ENCODE measurements around the gene MTUS2. TPM values are rescaled to one million over a fixed set of nuclear protein-coding genes. Genes with fewer than 3 reads are reported as not detected.
"Not testable (repeated sequence)": the region's sequence is repeated elsewhere in the genome, so short reads cannot be mapped to it uniquely, and the experiment has no call there.

Gene MTUS2
- total RNA-seq, 1 donor from 2014 or later: 8.9 TPM

GRCh38 chr13:28984825-28985224 is 164.7 kb downstream of the MTUS2 start:
- TF ChIP-seq CTCF (IDR thresholded peaks at IDR 0.05): no peak
- no peak for DNase-seq (ENCODE audit: low spot score in 2 of 2)
- intact Hi-C loops (cut with DNase I): loop anchor here (5.0 kb wide), 4 partner anchors 38 to 452 kb away; partner anchors contain the start of gene MTUS2
- Histone ChIP-seq H3K4me3 (peak overlapping the region in 1 of 2 donors; percentile 37), H3K9me3 (no peaks in the 10 kb centered on the region), H3K4me1 (peaks cover 10 to 49% of the 10 kb centered on the region in 2 donors), H3K27ac (peak overlapping the region; percentile 60 to 75), H3K36me3 (no peaks in the 10 kb centered on the region), H3K27me3 (no peaks in the 10 kb centered on the region)

GRCh38 chr13:28990378-28990777 is 170.2 kb downstream of the MTUS2 start:
- intact Hi-C loops (cut with DNase I); H3K27me3 ChIP-seq; H3K9me3 ChIP-seq; H3K4me3 ChIP-seq; DNase-seq (ENCODE audit: low spot score in 2 of 2); H3K36me3 ChIP-seq: not testable (repeated sequence)
- H3K4me1 ChIP-seq: peaks cover 4 to 25% of the 10 kb centered on the region in 2 donors
- H3K27ac ChIP-seq: peak overlapping the region; percentile 57 to 62

GRCh38 chr13:28991764-28992163 is 171.6 kb downstream of the MTUS2 start:
- Histone ChIP-seq H3K27ac (peak overlapping the region; percentile 67), H3K9me3 (no peaks in the 10 kb centered on the region), H3K4me1 (peaks cover 4 to 23% of the 10 kb centered on the region in 2 donors), H3K36me3 (no peaks in the 10 kb centered on the region), H3K4me3 (peak overlapping the region in 1 of 2 donors; percentile 19), H3K27me3 (no peaks in the 10 kb centered on the region)
- no peak for TF ChIP-seq CTCF (IDR thresholded peaks at IDR 0.05)
- intact Hi-C loops (cut with DNase I): no loop called here
- no peak for DNase-seq (ENCODE audit: low spot score in 2 of 2)

- Histone ChIP-seq H3K27me3 (no peaks in the 10 kb centered on the region), H3K36me3 (no peaks in the 10 kb centered on the region), H3K4me1 (peaks cover 0 to 15% of the 10 kb centered on the region in 2 donors), H3K9me3 (peaks cover 0 to 7% of the 10 kb centered on the region in 2 donors), H3K4me3 (no peak overlapping the region), H3K27ac (no peak overlapping the region)
- intact Hi-C loops (cut with DNase I): no loop called here
- DNase-seq (ENCODE audit: low spot score in 2 of 2): no peak
- no peak for TF ChIP-seq CTCF (IDR thresholded peaks at IDR 0.05)
Measured at GRCh38 chr13:29000826-29001225, 180.7 kb downstream of the MTUS2 start.

GRCh38 chr13:29005035-29005762 is 185.1 kb downstream of the MTUS2 start:
- TF ChIP-seq CTCF (IDR thresholded peaks at IDR 0.05): no peak
- Histone ChIP-seq H3K4me3 (no peak overlapping the region), H3K4me1 (peaks cover 0 to 25% of the 10 kb centered on the region in 2 donors), H3K27me3 (no peaks in the 10 kb centered on the region), H3K9me3 (no peaks in the 10 kb centered on the region), H3K27ac (no peak overlapping the region), H3K36me3 (no peaks in the 10 kb centered on the region)
- DNase-seq (ENCODE audit: low spot score in 2 of 2): no peak
- intact Hi-C loops (cut with DNase I): no loop called here

- DNase-seq (ENCODE audit: low spot score in 2 of 2): no peak
- H3K27ac ChIP-seq: no peak overlapping the region
- no peaks in the 10 kb centered on the region for H3K27me3 ChIP-seq
- no peaks in the 10 kb centered on the region for H3K36me3 ChIP-seq
- intact Hi-C loops (cut with DNase I): no loop called here
- H3K4me3 ChIP-seq: no peak overlapping the region
- H3K4me1 ChIP-seq: peaks cover 0 to 25% of the 10 kb centered on the region in 2 donors
- TF ChIP-seq CTCF (IDR thresholded peaks at IDR 0.05): no peak
- no peaks in the 10 kb centered on the region for H3K9me3 ChIP-seq
Measured at GRCh38 chr13:29005763-29006120, 185.6 kb downstream of the MTUS2 start.

Data from ascending aorta (tissue), 2 donors.